NCI-H2227 (cell line): Measurements from ENCODE around the gene UBE2D3.

Source experiments
- DNase-seq: peaks from one replicate; lab custom pipeline; 2025; ENCODE audit not compliant: unreplicated experiment; lab: John Stamatoyannopoulos, UW

UBE2D3 gene

DNA sequence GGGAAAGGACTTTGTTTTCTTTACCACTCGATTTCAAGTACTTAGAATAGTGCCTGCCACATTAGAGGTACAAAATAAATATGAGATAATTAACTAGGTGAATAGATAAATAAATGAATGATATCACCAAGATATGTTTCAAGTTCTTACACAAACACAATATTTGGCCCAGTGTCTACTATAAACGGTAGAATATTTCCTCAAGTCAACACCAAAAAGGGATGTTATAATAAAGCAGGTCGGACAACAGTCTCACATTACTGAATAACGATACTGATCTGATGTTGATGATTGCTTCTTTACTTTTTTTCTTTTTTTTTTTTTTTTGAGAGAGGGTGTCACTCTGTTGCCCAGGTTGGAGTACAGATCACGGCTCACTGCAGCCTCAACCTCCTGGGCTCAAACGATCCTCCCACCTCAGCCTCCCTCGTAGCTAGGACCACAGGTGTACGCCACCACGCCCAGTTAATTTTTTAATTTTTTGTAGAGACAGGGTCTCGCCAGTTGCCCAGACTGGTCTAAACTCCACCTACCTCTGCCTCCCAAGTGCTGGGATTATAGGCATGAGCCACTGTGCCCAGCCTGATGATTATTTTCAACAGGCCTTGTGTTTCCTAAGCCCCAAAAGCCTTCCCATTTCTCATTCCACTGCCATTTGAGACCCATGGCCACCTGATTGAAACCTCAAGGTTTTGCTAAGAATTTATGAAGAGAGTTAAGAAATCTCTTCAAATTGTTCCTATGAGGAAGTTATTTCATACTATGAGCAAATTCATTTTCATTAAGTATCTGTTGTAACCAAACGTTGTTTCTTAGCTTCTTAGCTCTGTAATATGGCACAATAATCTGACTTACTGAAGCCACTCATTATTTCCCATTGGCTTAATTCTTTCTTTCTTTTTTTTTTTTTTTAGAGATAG, 68.8 kb downstream of the UBE2D3 start:
- no peak for DNase-seq

DNA sequence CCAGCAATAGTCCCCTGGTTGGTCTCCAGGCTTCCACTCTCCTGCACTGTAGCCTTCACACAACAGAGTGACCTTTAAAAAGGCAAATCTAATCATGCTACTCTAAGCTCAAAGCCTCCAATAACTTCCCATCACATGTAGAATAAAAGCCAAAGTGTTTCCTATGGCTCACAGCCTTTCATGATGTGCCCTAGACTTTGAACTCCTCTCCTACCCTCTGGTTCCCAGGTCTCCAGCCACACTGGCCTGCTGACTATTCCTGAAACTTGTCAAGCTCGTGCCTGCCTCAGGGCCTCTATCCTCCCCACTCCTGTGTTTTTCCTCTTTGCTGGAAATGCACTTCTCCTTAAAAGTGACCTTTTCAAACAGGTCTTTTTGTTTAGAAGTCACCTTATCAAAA, 69.7 kb downstream of the UBE2D3 start:
- DNase-seq = no peak

- DNase-seq = no peak
These were observed 73.3 kb downstream of the UBE2D3 start for GRCh38 chr4:102754044-102754443.

DNA sequence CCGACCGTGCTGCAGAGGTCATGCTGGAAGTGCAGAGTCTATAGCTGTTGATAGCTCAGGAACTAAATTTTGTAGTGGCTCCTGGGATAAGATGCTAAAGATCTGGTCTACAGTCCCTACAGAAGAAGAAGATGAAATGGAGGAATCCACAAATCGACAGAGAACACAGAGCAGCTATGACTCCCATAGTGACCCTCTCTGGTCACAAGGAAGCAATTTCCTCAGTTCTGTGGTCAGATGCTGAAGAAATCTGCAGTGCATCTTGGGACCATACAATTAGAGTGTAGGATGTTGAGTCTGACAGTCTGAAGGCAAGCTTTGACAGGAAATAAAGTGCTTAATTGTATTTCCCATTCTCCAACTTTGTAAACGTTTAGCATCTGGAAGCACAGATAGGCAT, 75.4 kb downstream of the UBE2D3 start:
- DNase-seq = no peak
